ENCODE results near the gene CHAC1. TPM values are rescaled to one million over a fixed set of nuclear protein-coding genes. Genes with fewer than 3 reads are reported as not detected.

The CHAC1 gene
- total RNA-seq, 2 donors from 2014 or later = 0.18 to 2.7 TPM

GRCh38 chr15:40918146-40918798 is 35.0 kb upstream of the CHAC1 start:
- intact Hi-C loops (cut with DNase I) = no loop called here
- no peak for TF ChIP-seq POLR2AphosphoS5 (IDR thresholded peaks at IDR 0.05)
- TF ChIP-seq POLR2A (IDR thresholded peaks at IDR 0.05) = no peak
- TF ChIP-seq CTCF (IDR thresholded peaks at IDR 0.05) = no peak

GRCh38 chr15:40918799-40919392 is 34.4 kb upstream of the CHAC1 start:
- intact Hi-C loops (cut with DNase I) = no loop called here
- no peaks in the 10 kb centered on the region for H3K9me3 ChIP-seq
- H3K27ac ChIP-seq = no peak overlapping the region
- no peaks in the 10 kb centered on the region for H3K36me3 ChIP-seq
- 72% methylated on average over 18 of the region's 19 CpGs for WGBS
- no peaks in the 10 kb centered on the region for H3K27me3 ChIP-seq (replicated peaks; ENCODE audit: insufficient read depth)
- TF ChIP-seq POLR2A (IDR thresholded peaks at IDR 0.05) (no peak), CTCF (IDR thresholded peaks at IDR 0.05) (no peak), POLR2AphosphoS5 (IDR thresholded peaks at IDR 0.05) (no peak)
- no peak overlapping the region for H3K4me3 ChIP-seq
- no peak for DNase-seq (ENCODE audit: low spot score)
- no peaks in the 10 kb centered on the region for H3K4me1 ChIP-seq (replicated peaks)

More at GRCh38 chr15:40918146-40918798, 35.0 kb upstream of the CHAC1 start:
- Histone ChIP-seq H3K27me3 (replicated peaks; ENCODE audit: insufficient read depth) (no peaks in the 10 kb centered on the region), H3K27ac (no peak overlapping the region), H3K4me1 (replicated peaks) (no peaks in the 10 kb centered on the region), H3K9me3 (no peaks in the 10 kb centered on the region), H3K36me3 (no peaks in the 10 kb centered on the region), H3K4me3 (no peak overlapping the region)
- WGBS = 88% methylated on average over 15 of the region's 15 CpGs
- DNase-seq (ENCODE audit: low spot score) = no peak

- peaks cover 12% of the 10 kb centered on the region for H3K27me3 ChIP-seq (replicated peaks; ENCODE audit: insufficient read depth)
- H3K36me3 ChIP-seq = no peaks in the 10 kb centered on the region
- H3K27ac ChIP-seq = no peak overlapping the region
- peaks cover 7% of the 10 kb centered on the region for H3K4me1 ChIP-seq (replicated peaks)
- no peak for TF ChIP-seq POLR2AphosphoS5 (IDR thresholded peaks at IDR 0.05)
- no peak for TF ChIP-seq POLR2A (IDR thresholded peaks at IDR 0.05)
- no peak for TF ChIP-seq CTCF (IDR thresholded peaks at IDR 0.05)
- H3K4me3 ChIP-seq = no peak overlapping the region
- DNase-seq (ENCODE audit: low spot score) = no peak
- intact Hi-C loops (cut with DNase I) = no loop called here
- WGBS = 77% methylated on average over 5 of the region's 5 CpGs
- H3K9me3 ChIP-seq = no peaks in the 10 kb centered on the region
Observed at GRCh38 chr15:40921949-40922607, 31.2 kb upstream of the CHAC1 start.

GRCh38 chr15:40922608-40923005 is 30.7 kb upstream of the CHAC1 start:
- 79% methylated on average over 10 of the region's 10 CpGs for WGBS
- H3K4me3 ChIP-seq = no peak overlapping the region
- DNase-seq (ENCODE audit: low spot score) = no peak

More at GRCh38 chr15:40922608-40923005, 30.7 kb upstream of the CHAC1 start:
- H3K36me3 ChIP-seq = no peaks in the 10 kb centered on the region
- TF ChIP-seq POLR2A (IDR thresholded peaks at IDR 0.05) (no peak), CTCF (IDR thresholded peaks at IDR 0.05) (no peak), POLR2AphosphoS5 (IDR thresholded peaks at IDR 0.05) (no peak)
- H3K27ac ChIP-seq = no peak overlapping the region
- H3K27me3 ChIP-seq (replicated peaks; ENCODE audit: insufficient read depth) = peaks cover 13% of the 10 kb centered on the region
- H3K9me3 ChIP-seq = no peaks in the 10 kb centered on the region
- intact Hi-C loops (cut with DNase I) = no loop called here
- peaks cover 7% of the 10 kb centered on the region for H3K4me1 ChIP-seq (replicated peaks)
